HG03103 (cell line): ENCODE measurements around the gene IL31.

Experiments
- ATAC-seq: cut with Tn5 transposase; IDR thresholded peaks from one replicate; pipeline ENCODE4 v1.9.1; 2021; ENCODE audit warnings: low read depth; ENCODE audit not compliant: unreplicated experiment

The IL31 gene

DNA sequence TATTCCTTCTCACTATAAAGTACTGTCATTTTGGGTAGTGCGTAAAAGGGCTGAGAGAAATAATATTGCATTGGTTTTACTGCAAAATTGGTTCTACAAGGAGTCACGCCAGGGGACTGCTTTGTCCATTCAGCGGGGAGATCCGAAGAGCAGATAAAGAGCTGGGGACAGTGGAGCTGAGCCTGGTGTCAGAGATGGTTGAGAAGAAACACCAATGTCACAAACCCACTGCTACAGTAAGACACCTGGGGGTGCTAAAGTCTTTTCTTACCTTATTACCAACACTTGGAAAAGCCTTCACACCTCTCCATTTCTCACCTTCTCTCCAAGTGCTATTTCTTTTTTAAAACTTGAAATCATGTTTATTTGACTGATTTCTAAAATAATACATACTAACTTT is 14.1 kb downstream of the IL31 start:
- no peak for ATAC-seq

GRCh38 chr12:122158700-122159285 is 15.2 kb downstream of the IL31 start:
- ATAC-seq = no peak

DNA sequence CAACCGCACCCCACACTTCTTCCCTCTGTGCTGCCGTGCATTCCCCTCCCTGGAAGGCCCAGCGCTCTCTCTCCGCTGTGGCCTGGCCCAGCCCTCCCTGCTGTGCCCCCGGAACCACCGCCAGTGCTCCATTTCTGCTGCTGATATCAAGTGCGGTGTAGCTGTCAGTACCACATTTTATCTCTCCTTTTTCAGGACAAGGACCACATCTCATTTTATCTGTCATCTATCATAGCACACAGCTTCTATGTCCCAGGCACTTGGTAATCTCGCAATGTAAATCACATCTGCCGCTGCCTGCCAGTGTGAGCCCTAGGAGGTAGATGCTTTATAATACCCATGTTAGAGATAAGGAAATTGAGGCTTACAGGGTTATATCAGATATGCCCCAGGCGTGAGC is 18.3 kb downstream of the IL31 start:
- no peak for ATAC-seq

GRCh38 chr12:122152754-122153153 is 21.3 kb downstream of the IL31 start:
- ATAC-seq = no peak

DNA sequence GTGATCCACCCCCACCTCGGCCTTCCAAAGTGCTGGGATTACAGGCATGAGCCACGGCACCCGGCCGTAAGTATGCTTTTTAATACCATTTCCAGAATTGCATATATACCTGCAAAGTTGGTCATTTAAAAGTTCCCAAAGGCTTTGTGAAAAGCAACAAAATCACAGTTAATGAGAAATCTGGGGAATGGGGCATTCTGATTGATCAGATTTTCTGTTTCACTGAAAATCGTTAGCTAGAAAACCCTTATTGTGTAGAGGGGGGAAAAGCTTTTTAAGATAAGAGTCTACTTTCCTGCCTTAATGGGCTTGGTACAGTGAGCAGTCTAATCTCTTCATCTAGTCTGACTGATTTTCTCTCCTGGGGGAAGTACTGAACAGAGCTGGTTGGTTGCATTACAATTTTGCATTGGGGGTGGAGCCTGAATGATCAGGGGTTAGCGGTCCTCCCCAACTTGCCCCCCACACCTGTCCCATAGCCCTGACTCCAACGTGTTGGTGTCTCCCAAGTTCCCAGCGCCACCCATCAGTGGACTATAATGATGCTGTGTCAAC is 23.8 kb downstream of the IL31 start:
- ATAC-seq = no peak

DNA sequence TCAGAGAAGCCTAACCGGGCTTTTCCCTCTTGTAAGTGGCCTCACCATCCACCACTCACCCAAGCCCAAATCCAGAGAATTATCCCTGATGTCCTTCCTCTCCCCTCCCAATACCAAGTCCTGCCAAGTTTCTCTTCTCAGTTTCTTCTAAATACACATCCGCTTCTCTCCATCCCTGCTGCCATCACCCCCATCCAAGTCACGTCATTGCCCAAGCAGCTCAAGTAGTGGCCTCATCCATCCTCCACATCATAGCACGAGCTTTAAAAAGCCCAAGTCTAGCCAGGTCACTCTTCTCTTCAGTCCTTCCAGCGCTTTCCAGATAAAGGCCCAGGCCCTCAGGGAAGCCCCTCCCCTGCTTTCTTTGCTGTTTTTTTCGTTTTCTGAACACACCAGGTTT is 25.4 kb downstream of the IL31 start:
- ATAC-seq = no peak

- ATAC-seq = no peak
Observed at GRCh38 chr12:122147514-122148290, 26.3 kb downstream of the IL31 start.

DNA sequence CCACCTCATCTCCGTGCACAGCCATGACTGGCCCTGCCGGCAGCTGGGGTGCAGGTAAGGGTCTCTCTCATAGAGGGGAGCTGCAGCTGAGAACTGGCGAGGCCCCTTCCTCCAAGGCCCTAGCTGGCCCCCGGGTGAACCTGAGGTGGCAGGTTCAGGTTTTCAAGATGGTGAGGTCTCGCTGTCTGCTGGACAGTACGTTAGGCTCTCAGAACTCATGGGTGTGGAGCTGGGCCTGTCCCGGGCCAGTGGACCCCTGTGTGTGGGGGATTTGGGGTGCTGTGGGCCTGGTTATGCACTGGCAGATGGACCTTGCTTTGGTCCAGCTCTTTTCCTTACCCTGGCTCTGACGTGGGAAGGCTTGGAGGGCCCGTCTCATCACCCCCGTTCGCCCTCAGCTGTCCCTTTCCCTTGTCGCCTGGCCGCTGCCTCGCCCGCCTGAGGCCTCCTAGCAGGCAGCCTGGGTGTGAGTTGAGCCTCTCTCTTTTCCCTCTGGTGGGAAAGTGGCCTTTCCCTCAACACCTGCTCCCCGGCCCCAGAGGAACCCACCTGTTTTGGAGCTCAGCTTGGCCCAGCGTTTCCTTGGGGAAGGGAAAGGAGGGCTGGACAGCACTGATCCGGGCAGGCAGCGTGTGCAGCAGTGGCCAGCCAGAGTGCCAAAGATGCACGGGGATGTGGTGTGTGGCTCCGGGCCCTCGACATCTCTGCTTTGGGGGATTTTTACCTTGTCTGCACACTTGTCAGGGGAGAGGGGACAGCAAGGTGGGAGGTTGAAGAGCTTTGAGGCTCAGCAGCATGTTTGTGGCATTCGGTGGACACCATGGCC is 28.3 kb downstream of the IL31 start:
- ATAC-seq = no peak

- no peak for ATAC-seq
Observed at GRCh38 chr12:122144885-122145284, 29.1 kb downstream of the IL31 start.

- ATAC-seq = no peak
Observed at GRCh38 chr12:122142857-122143256, 31.2 kb downstream of the IL31 start.

- no peak for ATAC-seq
Observed at GRCh38 chr12:122141911-122142725, 31.9 kb downstream of the IL31 start.

DNA sequence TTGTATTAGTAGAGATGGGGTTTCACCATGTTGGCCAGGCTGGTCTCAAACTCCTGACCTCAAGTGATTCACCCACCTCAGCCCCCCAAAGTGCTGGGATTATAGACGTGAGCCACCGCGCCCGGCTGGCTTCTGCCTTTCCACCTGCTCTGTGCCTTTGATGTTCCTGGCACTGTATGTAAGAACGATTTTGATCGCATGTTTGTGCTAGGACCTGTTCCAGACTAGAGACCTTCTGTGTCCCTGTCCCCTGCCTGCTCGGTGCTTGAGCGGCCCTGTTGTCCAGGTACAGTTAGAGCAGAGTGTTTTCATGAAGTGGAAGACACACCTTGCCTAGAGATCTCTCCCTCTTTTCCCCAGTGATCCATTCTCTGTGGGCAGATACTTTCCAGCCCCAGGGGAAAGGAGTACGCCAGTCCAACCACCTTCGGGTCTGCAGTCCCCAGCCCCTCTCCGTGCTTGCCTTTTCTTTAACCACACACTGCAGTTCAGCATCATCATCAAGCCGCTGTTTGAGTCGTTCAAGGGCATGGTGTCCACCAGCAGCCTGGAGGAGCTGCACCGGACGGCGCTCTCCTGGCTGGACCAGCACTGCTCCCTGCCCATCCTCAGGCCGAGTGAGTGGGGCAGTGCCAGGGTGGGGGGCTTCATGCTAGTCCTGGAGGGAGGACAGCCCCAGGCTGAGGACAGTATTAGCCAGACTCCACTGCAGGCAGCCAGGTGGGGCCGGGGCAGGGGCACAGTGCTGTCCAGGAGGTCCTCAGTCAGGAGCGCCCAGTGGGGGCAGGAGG is 33.4 kb downstream of the IL31 start:
- no peak for ATAC-seq

DNA sequence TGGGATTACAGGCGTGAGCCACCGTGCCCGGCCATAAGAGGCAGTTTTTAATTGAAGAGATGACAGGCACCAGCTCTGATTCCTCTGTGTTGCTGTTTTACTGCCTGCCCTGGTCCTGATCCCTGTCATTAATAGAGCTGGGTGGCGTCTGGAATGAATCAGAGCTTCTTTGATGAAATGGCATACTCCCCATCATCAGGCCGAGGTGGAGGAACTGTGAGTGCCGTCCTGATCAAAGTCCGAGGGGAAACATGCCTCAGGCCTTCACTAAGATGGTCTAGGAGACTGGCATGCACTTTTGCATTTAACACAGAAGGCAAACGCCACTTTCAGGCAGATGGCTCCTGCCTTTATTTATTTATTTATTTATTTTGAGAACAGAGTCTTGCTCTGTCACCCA is 34.1 kb downstream of the IL31 start:
- no peak for ATAC-seq

- ATAC-seq = no peak
Observed at GRCh38 chr12:122139266-122139665, 34.8 kb downstream of the IL31 start.

- ATAC-seq = no peak
Observed at GRCh38 chr12:122138616-122139015, 35.4 kb downstream of the IL31 start.

GRCh38 chr12:122138181-122138580 is 35.8 kb downstream of the IL31 start:
- ATAC-seq = no peak

GRCh38 chr12:122137681-122138080 is 36.3 kb downstream of the IL31 start:
- ATAC-seq = no peak

GRCh38 chr12:122137229-122137628 is 36.8 kb downstream of the IL31 start:
- no peak for ATAC-seq

DNA sequence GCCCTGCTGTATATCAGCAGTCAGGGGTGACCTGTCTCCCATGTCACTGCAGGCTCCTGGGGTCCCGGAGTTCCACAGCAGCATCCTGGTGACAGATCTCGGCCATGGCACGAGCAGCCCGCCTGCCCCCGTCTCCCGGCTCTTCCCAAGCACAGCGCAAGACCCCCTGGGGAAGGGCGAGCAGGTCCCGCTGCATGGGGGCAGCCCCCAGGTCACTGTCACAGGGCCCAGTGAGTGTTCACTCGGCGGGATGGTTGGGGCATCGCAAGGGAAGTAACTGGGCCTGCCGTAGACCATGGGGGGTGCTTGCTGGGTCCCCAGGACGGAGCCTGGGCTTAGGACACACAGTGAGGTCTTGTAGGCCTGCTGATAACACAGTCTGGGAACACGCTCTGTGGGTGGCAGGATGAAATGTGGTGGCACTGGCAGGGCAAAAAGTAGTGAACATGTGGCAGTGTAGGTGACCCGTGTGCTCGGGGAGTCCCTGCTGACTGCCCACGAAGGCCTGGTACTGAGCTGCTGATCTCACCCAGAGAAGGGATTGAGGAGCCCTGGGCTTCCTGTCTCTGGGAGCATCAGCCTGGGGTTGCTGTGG is 38.5 kb downstream of the IL31 start:
- no peak for ATAC-seq
